GM21423 (cell line): ENCODE measurements around the gene DOCK7.
A peak's percentile ranks its signal among the peaks of the same experiment; 100 is the strongest.
"Not testable (repeated sequence)": the region's sequence is repeated elsewhere in the genome, so short reads cannot be mapped to it uniquely, and the experiment has no call there.

Experiments used
- ATAC-seq: cut with Tn5 transposase; IDR thresholded peaks from one replicate; pipeline ENCODE4 v1.9.1; 2021; ENCODE audit warnings: mild to moderate bottlenecking, moderate library complexity; ENCODE audit not compliant: unreplicated experiment

DOCK7 gene

GRCh38 chr1:62613325-62613727 is 74.9 kb downstream of the DOCK7 start:
- ATAC-seq: peak; percentile 93

DNA sequence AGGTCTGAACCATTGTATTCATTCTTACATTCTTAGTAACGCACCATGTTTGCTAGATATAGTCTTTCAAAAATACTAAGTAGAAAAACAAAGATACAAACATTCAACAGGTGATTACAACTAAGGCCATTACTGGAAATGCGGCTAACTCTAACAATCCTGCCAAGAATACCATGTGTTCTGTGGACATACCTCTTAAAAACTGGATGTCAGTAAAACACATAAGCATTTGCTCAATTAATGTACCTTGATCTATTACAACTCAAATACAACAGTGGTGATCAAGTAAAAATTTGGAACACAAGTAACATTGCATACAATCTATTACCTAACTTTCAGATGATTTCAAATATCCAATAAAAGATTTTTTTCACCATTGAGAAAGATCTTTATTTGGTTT is 75.4 kb downstream of the DOCK7 start:
- no peak for ATAC-seq

DNA sequence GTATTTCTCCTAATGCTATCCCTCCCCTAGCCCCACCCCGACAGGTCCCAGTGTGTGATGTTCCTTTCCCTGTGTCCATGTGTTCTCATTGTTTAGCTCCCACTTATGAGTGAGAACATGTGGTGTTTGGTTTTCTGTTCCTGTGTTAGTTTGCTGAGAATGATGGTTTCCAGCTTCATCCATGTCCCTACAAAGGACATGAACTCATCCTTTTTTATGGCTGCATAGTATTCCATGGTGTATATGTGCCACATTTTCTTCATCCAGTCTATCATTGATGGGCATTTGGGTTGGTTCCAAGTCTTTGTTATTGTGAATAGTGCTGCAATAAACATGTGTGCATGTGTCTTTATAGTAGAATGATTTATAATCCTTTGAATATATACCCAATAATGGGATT is 77.6 kb downstream of the DOCK7 start:
- ATAC-seq: not testable (repeated sequence)

- no peak for ATAC-seq
Observed at GRCh38 chr1:62608905-62609304, 79.3 kb downstream of the DOCK7 start.

DNA sequence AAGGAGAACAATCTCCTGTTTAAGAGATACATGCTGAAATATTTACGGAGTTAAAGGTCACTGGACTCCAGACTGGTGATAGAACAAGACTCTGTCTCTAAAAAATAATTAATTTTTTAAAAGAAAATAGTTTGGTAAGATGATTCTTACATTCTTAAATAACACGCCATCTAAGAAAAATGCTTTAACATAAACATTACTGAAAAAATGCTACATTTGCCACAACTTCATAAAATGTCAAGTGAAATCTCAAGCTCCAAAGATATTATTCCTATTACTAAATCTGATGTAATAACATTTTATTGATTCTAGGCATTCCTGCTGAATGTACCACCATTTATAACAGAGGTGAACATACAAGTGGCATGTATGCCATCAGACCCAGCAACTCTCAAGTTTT is 86.7 kb downstream of the DOCK7 start:
- ATAC-seq: no peak

DNA sequence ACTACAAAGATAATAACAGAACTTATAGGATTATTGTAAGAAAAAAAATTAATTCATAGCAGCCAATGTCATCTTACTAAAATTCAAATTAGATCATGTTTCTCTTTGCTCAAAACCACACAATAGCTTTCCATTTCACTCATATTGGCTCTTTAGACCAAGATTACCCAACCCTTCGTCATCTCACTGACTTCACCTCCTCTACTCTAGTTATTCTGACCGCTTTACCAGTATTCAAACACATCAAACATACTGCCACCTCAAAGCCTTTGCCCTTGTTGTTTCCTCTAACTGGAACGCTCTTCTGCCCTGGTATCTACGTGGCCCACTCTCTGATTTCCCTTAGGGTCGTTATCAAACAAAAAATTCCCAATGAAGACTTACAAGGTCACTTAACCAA is 89.1 kb downstream of the DOCK7 start:
- ATAC-seq: no peak

DNA sequence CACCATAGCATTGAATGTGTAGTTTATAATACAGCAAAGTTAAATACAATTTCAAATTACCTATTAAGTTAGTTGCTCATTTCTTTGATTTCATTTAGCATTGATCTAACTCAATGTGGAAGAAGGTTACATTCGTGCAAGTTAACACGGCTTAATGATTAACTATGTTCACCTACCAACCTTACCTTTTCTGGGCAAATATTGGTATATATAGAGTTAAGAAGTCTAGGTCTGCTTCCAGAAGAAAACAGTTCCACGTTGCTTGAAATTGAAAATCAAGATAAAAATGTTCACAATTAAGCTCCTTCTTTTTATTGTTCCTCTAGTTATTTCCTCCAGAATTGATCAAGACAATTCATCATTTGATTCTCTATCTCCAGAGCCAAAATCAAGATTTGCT is 90.9 kb downstream of the DOCK7 start, which contains the start of gene ANGPTL3:
ANGPTL3 (plus strand) TSS at position 240 of the 400 bp plus-strand sequence; CDS start at position 287, 47 bp downstream.
- ATAC-seq: no peak

- no peak for ATAC-seq
Observed at GRCh38 chr1:62595647-62596046, 92.5 kb downstream of the DOCK7 start.

- no peak for ATAC-seq
Observed at GRCh38 chr1:62593825-62594394, 94.3 kb downstream of the DOCK7 start.

- ATAC-seq: no peak
Observed at GRCh38 chr1:62590970-62591368, 97.2 kb downstream of the DOCK7 start.

- ATAC-seq: no peak
Observed at GRCh38 chr1:62590255-62590969, 97.8 kb downstream of the DOCK7 start.

DNA sequence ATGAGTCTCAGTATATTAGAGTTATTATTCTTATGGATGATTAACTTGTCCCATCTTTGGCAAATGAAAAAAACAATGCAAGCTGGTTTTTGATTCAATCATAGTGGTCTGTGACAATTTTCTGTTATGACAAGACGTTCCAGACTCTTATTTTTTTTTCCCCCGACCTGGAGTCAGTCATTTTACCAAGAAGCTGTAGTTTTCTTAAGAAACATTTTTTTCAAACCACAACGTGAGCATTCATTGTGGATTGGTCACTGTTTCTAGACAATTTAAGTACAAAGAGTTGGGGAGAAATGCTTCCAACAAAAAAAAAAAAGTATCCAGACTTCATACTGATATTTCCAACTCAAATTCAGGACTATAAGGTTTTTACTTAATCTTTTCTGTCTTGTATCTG is 98.9 kb downstream of the DOCK7 start:
- ATAC-seq: no peak

- ATAC-seq: no peak
Observed at GRCh38 chr1:62588000-62588399, 100.2 kb downstream of the DOCK7 start.

- ATAC-seq: no peak
Observed at GRCh38 chr1:62585469-62586155, 102.6 kb downstream of the DOCK7 start.

DNA sequence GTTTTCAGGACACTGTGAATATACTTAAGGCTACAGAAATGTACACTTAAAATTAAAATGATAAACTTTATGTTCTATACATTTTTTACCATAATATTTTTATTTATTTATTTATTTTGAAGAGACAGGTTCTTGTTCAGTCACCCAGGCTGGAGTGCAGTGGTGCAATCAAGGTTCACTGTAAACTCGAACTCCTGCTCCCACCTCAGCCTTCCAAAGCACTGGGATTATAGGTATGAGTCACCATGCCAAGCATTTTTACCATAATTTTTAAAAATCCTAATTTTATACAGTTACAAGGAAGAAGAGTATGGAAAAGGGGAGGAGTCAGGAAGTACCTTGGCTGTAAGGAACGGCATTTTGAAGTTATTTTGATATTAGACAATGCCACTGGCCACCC is 114.5 kb downstream of the DOCK7 start:
- ATAC-seq: no peak

DNA sequence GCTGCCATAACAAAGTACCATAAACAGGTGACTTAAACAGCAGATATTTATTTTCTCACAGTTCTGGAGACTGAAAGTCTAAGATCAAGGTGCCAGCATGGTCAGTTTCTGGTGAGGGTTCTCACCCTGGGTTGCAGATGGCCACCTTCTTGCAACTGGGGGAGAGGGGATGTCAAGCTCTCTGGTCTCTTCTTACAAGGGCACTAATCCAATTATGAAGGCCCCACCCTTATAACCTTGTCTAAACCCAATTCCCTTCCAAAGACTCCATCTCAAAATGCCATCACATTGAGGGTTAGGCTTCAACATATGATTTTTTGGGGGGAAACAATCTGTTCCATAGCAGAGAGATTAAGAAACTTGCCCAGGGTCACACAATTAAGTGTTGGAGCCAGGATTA is 115.7 kb downstream of the DOCK7 start:
- ATAC-seq: no peak

DNA sequence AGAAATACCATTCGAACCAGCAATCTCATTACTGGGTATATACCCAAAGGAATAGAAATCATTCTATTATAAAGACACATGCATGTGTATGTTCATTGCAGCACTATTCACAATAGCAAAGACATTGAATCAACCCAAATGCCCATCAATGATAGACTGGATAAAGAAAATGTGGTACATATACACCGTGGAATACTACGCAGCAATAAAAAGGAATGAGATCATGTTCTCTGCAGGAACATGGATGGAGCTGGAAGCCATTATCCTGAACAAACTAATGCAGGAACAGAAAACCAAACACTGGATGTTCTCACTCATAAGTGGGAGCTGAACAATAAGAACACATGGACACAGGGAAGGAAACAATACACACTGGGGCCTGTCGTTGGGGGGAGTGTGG is 116.7 kb downstream of the DOCK7 start:
- ATAC-seq: not testable (repeated sequence)

DNA sequence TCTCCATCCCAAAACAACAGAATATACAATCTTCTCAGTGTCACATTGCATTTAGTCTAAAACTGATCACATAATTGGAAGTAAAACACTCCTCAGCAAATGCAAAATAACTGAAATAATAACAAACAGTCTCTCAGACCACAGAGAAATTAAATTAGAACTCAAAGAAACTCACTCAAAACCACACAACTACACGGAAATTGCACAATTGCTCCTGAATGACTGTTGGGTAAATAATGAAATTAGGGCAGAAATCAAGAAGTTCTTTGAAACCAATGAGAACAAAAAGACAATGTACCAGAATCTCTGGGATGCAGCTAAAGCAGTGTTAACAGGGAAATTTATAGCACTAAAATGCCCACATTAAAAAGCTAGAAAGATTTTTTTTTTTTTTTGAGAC is 120.3 kb downstream of the DOCK7 start:
- ATAC-seq: not testable (repeated sequence)

- ATAC-seq: not testable (repeated sequence)
Observed at GRCh38 chr1:62567182-62567581, 121.0 kb downstream of the DOCK7 start.

- no peak for ATAC-seq
Observed at GRCh38 chr1:62561306-62561705, 126.9 kb downstream of the DOCK7 start.

DNA sequence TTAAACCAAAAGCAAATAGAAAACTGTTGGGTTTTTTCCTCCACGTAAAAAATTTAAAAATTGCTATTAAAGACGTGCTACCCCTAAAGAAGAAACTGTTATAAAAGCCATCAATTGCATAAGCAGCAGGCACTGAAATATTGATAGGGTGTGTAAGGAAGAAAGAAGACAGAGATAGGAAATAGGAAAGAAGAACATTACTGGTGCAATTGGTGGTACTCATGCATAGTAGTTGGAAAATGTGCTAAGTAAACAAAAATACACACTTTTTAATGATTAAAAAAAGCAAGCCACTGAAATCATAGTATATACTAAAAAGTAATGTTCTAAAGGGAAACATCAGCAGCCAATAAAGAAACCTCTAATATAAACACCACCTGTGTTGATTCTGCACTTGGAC is 143.6 kb downstream of the DOCK7 start:
- no peak for ATAC-seq

DNA sequence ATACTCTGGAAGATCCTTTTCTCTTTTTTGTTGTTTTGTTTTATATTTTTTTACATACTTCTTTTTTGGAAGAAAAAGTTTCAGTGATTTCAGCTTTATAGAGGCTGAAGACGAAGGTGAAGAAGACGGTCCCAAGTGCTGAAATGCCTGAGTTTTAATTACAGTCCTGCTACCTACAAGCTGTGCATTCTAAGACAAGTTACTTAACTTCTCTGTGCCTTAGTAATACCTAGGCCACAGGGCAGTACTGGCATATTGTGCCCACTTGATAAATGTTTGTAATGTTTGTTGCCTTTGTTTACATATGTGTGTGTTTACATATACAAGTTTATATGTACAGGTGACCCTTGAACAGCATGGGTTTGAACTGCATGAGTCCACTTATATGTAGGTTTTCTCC is 147.1 kb downstream of the DOCK7 start:
- no peak for ATAC-seq
